ENCODE results near the gene ATP11A. TPM values are rescaled to one million over a fixed set of nuclear protein-coding genes. Genes with fewer than 3 reads are reported as not detected.

ATP11A gene
- total and polyA plus RNA-seq, 2 experiments from 2014 or later: 4.9 to 5.0 TPM

GRCh38 chr13:112842931-112843391, 153.1 kb downstream of the ATP11A start:
- H3K79me2 ChIP-seq (ENCODE audit: insufficient read depth): no peaks in the 10 kb centered on the region
- DNase-seq: no peak
- no peak overlapping the region for H3K4me2 ChIP-seq (ENCODE audit: unreplicated experiment)
- H4K20me1 ChIP-seq (ENCODE audit: insufficient read depth): no peaks in the 10 kb centered on the region
- H3K36me3 ChIP-seq (ENCODE audit: low read depth): no peaks in the 10 kb centered on the region
- 0 out of 2 replicates have a peak, but pooled peaks cover 6% of the 10 kb centered on the region for H3F3A ChIP-seq (ENCODE audit: insufficient read depth)
- TF ChIP-seq EZH2phosphoT487 (IDR thresholded peaks at IDR 0.05; ENCODE audit: insufficient read depth, low read depth): no peak
- TF ChIP-seq EZH2 (IDR thresholded peaks at IDR 0.05; ENCODE audit: insufficient read depth, poor library complexity, severe bottlenecking): no peak
- no peak overlapping the region for H3K27ac ChIP-seq
- no peak overlapping the region for H2AFZ ChIP-seq
- no peak overlapping the region for H3K9ac ChIP-seq
- H3K27me3 ChIP-seq (replicated peaks; ENCODE audit: insufficient read depth): no peaks in the 10 kb centered on the region
- no peaks in the 10 kb centered on the region for H3K9me3 ChIP-seq (ENCODE audit: low read depth)
- no peaks in the 10 kb centered on the region for H3K9me2 ChIP-seq (ENCODE audit: insufficient read depth)
- in situ Hi-C loops (cut with MboI): no loop called here
- WGBS, 2 experiments (ENCODE audit: low coverage in 1 of 2, low lambda C conversion rate in 2 of 2, missing lambda C conversion rate in 2 of 2): 94 to 97% methylated on average over 33 of the region's 33 CpGs
- H3K4me3 ChIP-seq: no peak overlapping the region
- H3K4me1 ChIP-seq (ENCODE audit: insufficient read depth): no peaks in the 10 kb centered on the region

- H3K9me2 ChIP-seq (ENCODE audit: insufficient read depth): no peaks in the 10 kb centered on the region
- H3K79me2 ChIP-seq (ENCODE audit: insufficient read depth): no peaks in the 10 kb centered on the region
- H3K27ac ChIP-seq: no peak overlapping the region
- H3K4me3 ChIP-seq: no peak overlapping the region
- no peak for TF ChIP-seq EZH2 (IDR thresholded peaks at IDR 0.05; ENCODE audit: insufficient read depth, poor library complexity, severe bottlenecking)
- TF ChIP-seq EZH2phosphoT487 (IDR thresholded peaks at IDR 0.05; ENCODE audit: insufficient read depth, low read depth): no peak
- WGBS, 2 experiments (ENCODE audit: low coverage in 1 of 2, low lambda C conversion rate in 2 of 2, missing lambda C conversion rate in 2 of 2): 88% methylated on average over 26 to 28 of the region's 28 CpGs
- H3K9me3 ChIP-seq (ENCODE audit: low read depth): no peaks in the 10 kb centered on the region
- in situ Hi-C loops (cut with MboI): no loop called here
- no peaks in the 10 kb centered on the region for H3K36me3 ChIP-seq (ENCODE audit: low read depth)
- no peak overlapping the region for H2AFZ ChIP-seq
- 0 out of 2 replicates have a peak, but pooled peaks cover 6% of the 10 kb centered on the region for H3F3A ChIP-seq (ENCODE audit: insufficient read depth)
- no peaks in the 10 kb centered on the region for H4K20me1 ChIP-seq (ENCODE audit: insufficient read depth)
- no peaks in the 10 kb centered on the region for H3K4me1 ChIP-seq (ENCODE audit: insufficient read depth)
- no peak overlapping the region for H3K9ac ChIP-seq
- H3K4me2 ChIP-seq (ENCODE audit: unreplicated experiment): no peak overlapping the region
- no peak for DNase-seq
- no peaks in the 10 kb centered on the region for H3K27me3 ChIP-seq (replicated peaks; ENCODE audit: insufficient read depth)
Observed at GRCh38 chr13:112843392-112844111, 153.7 kb downstream of the ATP11A start.

- Histone ChIP-seq H3K9me3 (ENCODE audit: low read depth) (no peaks in the 10 kb centered on the region), H2AFZ (no peak overlapping the region), H3F3A (ENCODE audit: insufficient read depth) (0 out of 2 replicates have a peak, but pooled peaks cover 2% of the 10 kb centered on the region), H3K4me1 (ENCODE audit: insufficient read depth) (no peaks in the 10 kb centered on the region), H3K79me2 (ENCODE audit: insufficient read depth) (no peaks in the 10 kb centered on the region), H4K20me1 (ENCODE audit: insufficient read depth) (no peaks in the 10 kb centered on the region), H3K9me2 (ENCODE audit: insufficient read depth) (no peaks in the 10 kb centered on the region), H3K4me3 (no peak overlapping the region), H3K27ac (no peak overlapping the region), H3K4me2 (ENCODE audit: unreplicated experiment) (no peak overlapping the region), H3K9ac (no peak overlapping the region), H3K36me3 (ENCODE audit: low read depth) (no peaks in the 10 kb centered on the region), H3K27me3 (replicated peaks; ENCODE audit: insufficient read depth) (no peaks in the 10 kb centered on the region)
- TF ChIP-seq EZH2phosphoT487 (IDR thresholded peaks at IDR 0.05; ENCODE audit: insufficient read depth, low read depth): no peak
- no peak for TF ChIP-seq EZH2 (IDR thresholded peaks at IDR 0.05; ENCODE audit: insufficient read depth, poor library complexity, severe bottlenecking)
- 87 to 89% methylated on average over 23 of the region's 23 CpGs for WGBS, 2 experiments (ENCODE audit: low coverage in 1 of 2, low lambda C conversion rate in 2 of 2, missing lambda C conversion rate in 2 of 2)
- no peak for DNase-seq
- in situ Hi-C loops (cut with MboI): no loop called here
Observed at GRCh38 chr13:112844411-112844810, 154.6 kb downstream of the ATP11A start.

GRCh38 chr13:112844879-112845278, 155.0 kb downstream of the ATP11A start:
- in situ Hi-C loops (cut with MboI): no loop called here
- Histone ChIP-seq H3K4me1 (ENCODE audit: insufficient read depth) (no peaks in the 10 kb centered on the region), H3K4me3 (no peak overlapping the region), H3K27me3 (replicated peaks; ENCODE audit: insufficient read depth) (no peaks in the 10 kb centered on the region), H2AFZ (no peak overlapping the region), H3K36me3 (ENCODE audit: low read depth) (no peaks in the 10 kb centered on the region), H3K4me2 (ENCODE audit: unreplicated experiment) (no peak overlapping the region), H3K9me3 (ENCODE audit: low read depth) (no peaks in the 10 kb centered on the region), H3F3A (ENCODE audit: insufficient read depth) (no peaks in the 10 kb centered on the region), H4K20me1 (ENCODE audit: insufficient read depth) (no peaks in the 10 kb centered on the region), H3K27ac (no peak overlapping the region), H3K79me2 (ENCODE audit: insufficient read depth) (no peaks in the 10 kb centered on the region), H3K9ac (no peak overlapping the region), H3K9me2 (ENCODE audit: insufficient read depth) (no peaks in the 10 kb centered on the region)
- TF ChIP-seq EZH2 (IDR thresholded peaks at IDR 0.05; ENCODE audit: insufficient read depth, poor library complexity, severe bottlenecking): no peak
- TF ChIP-seq EZH2phosphoT487 (IDR thresholded peaks at IDR 0.05; ENCODE audit: insufficient read depth, low read depth): no peak
- WGBS, 2 experiments (ENCODE audit: low coverage in 1 of 2, low lambda C conversion rate in 2 of 2, missing lambda C conversion rate in 2 of 2): 97 to 99% methylated on average over 8 of the region's 10 CpGs
- no peak for DNase-seq
